ENCODE data around the gene ARID1A.

DNA sequence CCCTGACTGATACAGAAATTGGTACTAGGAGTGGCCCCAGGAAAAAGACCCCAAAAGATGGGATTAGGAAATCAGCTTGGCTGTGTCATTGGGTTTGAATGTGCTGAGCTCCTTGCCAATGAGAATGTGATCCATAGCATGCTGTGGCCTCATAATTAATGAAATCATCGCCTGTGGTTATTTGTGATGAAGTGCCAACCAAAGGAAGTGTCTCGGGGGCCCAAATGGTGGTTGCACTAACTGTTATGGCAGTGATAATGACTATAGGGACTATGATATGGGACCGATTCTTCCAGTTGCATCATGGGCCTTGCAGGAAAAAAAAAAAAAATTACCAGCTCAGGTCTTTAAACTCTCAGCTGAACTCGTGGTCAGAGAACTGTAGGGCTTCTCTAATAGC is 115.2 kb downstream of the ARID1A start:
- TF ChIP-seq GATA2 (IDR thresholded peaks at IDR 0.05; ENCODE audit: low read depth, low read length), result no peak
- TF ChIP-seq GATA3 (IDR thresholded peaks at IDR 0.05; ENCODE audit: low read depth, low read length), result no peak
